GM21723 (cell line): Measurements from ENCODE around the gene TRAK2.
"Not testable (repeated sequence)": the region's sequence is repeated elsewhere in the genome, so short reads cannot be mapped to it uniquely, and the experiment has no call there.

Experiments used
- ATAC-seq: cut with Tn5 transposase; IDR thresholded peaks from one replicate; pipeline ENCODE4 v1.9.1; 2021; ENCODE audit warnings: mild to moderate bottlenecking, moderate library complexity; ENCODE audit not compliant: unreplicated experiment

TRAK2 gene, protein sequence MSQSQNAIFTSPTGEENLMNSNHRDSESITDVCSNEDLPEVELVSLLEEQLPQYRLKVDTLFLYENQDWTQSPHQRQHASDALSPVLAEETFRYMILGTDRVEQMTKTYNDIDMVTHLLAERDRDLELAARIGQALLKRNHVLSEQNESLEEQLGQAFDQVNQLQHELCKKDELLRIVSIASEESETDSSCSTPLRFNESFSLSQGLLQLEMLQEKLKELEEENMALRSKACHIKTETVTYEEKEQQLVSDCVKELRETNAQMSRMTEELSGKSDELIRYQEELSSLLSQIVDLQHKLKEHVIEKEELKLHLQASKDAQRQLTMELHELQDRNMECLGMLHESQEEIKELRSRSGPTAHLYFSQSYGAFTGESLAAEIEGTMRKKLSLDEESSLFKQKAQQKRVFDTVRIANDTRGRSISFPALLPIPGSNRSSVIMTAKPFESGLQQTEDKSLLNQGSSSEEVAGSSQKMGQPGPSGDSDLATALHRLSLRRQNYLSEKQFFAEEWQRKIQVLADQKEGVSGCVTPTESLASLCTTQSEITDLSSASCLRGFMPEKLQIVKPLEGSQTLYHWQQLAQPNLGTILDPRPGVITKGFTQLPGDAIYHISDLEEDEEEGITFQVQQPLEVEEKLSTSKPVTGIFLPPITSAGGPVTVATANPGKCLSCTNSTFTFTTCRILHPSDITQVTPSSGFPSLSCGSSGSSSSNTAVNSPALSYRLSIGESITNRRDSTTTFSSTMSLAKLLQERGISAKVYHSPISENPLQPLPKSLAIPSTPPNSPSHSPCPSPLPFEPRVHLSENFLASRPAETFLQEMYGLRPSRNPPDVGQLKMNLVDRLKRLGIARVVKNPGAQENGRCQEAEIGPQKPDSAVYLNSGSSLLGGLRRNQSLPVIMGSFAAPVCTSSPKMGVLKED

DNA sequence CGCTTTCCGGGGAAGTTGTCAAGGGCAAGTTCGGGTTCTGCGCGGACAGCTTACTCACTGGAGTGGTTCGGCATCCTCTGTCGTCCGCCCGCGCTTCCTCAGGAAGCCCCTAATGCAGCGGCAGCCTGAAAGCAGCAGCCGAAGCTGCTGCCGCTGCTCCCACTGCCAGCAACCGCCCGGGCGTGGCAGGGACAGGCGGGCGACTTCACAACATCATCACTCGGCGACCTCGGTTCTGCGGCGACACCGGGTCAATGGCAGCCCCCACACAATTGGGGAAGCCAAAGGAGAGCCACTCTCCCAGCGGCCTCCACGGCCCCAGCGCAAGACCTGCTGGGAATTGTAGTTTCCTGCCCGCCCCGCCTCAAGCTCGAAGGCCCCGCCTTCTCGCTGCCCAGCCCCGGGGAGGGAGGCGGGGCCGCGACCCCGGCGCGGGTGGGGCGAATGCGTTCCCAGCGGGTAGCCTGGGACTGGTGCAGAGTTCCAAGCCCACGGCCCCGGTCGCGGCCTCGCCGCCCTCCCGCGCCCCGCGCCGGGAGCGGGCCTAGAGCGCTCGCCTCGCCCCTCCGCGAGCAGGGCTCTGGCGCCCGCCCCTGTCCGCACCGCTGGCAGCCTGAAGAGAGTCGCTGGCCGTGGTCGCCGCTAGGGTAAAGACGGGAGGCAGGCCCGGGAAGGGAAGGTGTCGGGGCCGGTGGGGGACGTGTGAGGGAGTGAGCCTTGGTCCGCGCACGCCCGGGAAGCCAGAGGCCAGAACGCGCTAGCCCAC, at the start of gene TRAK2, which contains the start of gene STRADB:
Gene TRAK2, minus strand, starts transcription at position 167 of the 766 bp plus-strand sequence. CDS start 30,951 bp downstream, outside the sequence.
Gene STRADB, plus strand, starts transcription at position 449 of the 766 bp plus-strand sequence. CDS start 3,101 bp downstream, outside the sequence.
- peak; percentile 96 for ATAC-seq

GRCh38 chr2:201500534-201500933, 49.3 kb upstream of the TRAK2 start:
- ATAC-seq = no peak

GRCh38 chr2:201496785-201497184, 45.5 kb upstream of the TRAK2 start:
- ATAC-seq = no peak

- no peak for ATAC-seq
These were observed 39.0 kb upstream of the TRAK2 start for GRCh38 chr2:201490291-201490690.

- ATAC-seq = no peak
These were observed 33.5 kb upstream of the TRAK2 start for GRCh38 chr2:201484805-201485204.

DNA sequence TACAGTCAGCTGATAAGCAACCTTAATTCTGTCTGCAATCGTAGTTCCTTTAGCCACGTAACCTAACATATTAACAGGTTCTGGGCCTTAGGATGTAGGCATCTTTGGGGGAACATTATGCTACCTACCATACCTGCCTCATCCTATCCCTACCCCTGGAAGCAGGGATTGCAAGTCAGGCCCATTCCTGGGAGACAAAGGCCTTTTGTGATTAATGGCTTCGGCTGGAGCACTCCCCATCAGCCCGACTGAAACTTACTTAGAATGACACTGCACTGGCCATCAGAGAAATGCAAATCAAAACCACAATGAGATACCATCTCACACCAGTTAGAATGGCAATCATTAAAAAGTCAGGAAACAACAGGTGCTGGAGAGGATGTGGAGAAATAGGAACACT, 32.5 kb upstream of the TRAK2 start:
- ATAC-seq = not testable (repeated sequence)

- ATAC-seq = no peak
These were observed 32.1 kb upstream of the TRAK2 start for GRCh38 chr2:201483342-201483741.

- ATAC-seq = no peak
These were observed 31.3 kb upstream of the TRAK2 start for GRCh38 chr2:201482543-201482942.

DNA sequence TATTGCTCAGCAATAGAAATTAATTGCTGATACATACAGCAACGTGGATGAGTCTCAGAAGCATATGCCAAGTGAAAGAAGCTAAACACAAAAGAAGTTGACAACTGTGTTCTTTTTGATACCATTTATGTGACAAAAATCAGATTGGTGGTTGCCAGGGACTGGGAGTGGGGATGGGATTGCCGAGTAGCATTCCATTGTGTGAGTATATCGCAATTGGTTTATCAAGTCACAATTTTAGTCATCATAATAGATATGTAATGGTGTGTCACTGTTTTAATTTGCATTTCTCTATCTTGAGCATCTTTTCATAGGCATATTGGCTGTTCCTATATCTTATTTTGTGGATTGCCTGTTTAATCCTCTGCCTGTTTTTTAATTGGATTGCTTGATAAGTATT, 21.2 kb upstream of the TRAK2 start:
- ATAC-seq = no peak

DNA sequence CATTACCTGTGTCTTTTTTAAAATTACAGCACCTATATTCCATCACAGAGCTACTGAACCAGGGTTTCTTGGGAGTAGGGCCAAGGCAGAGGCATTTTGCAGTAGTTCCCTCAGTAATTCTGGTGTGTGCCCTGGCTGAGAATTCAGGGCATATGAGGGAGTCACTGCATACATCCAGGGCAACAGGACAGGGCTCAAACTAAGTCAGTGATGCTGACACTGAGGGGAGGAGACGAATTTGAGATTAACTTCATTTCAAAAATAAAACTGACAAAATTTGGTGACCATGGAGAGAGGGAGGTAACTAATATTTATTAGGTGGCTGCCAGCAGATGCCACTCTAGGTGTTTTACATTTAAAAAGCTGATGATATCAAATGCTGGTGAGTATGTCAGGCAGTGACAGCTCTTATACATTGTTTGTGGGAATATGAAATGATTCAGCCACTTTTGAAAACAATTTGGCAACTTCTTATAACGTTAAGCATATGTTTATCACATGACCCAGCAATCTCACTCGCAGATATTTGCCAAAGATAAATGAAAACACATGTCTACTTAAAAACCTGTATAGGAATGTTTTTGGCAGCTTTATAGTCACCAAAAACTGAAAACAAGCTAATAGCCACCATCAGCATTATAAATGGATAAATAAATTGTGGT, 20.6 kb upstream of the TRAK2 start:
- no peak for ATAC-seq

- ATAC-seq = no peak
These were observed 19.8 kb upstream of the TRAK2 start for GRCh38 chr2:201470821-201471731.

DNA sequence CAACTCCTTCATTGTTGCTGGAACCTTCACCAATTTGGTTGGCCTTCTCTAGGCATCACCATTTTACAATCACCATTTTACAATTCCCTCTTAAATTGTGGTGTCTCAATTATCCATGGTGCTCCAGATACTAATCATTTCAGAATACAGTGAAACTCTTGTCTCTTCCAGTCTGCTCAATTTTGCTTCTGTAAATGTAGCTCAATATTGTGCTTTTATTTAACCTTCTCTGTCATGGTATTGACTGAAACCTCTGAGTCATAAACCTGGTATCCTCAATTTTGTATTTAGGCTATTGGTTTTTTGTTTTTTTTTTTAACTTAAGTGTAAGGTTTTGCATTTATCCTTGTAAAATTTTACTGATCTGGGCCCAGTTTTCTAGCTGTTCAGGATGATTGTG, 16.4 kb upstream of the TRAK2 start:
- no peak for ATAC-seq

DNA sequence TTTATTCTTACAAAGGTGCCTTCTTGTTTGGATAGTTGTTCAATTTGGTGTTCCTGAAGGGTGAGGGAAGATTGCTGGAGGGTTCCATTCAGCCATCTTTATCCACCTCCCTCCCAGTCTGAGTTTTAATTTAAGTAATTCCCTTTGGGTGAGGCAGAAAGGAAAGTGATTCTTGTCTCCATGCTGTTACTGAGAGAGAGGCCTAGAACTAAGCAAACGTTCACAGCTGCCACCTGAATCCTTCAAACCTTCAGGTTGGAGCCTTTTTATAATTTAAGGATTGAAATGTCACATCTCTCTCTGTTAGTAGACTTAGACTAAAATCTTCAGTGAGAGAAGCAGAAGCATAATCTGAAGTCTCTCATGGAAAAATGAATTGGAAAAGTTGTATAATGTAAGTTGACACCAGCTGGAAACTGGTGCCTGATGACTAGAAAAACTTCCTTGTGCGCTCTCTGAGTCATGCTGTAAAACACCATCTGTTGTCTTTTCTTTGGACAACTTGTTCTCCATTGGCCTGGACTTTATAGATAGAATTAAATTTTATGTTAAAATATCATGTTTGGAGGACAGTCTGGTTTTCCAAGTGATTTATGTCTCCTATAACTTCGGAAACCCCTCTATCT, 14.9 kb upstream of the TRAK2 start:
- ATAC-seq = no peak

- ATAC-seq = no peak
These were observed 14.3 kb upstream of the TRAK2 start for GRCh38 chr2:201465524-201465971.

- no peak for ATAC-seq
These were observed 13.3 kb upstream of the TRAK2 start for GRCh38 chr2:201464547-201464946.

DNA sequence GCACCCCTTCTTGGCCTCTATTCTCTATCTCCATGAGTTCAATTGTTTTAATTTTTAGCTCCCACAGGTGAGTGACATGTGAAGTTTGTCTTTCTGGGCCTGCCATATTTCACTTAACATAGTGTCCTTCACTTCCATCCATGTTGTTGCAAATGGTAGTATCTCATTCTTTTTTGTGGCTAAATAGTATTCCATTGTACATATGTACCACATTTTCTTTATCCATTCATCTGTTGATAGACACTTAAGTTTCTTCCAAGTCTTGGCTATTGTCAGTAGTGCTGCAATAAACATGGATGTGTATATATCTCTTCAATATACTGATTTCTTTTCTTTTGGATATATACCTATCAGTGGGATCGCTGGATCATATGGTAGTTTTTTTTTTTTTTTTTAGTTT, 9.3 kb upstream of the TRAK2 start:
- no peak for ATAC-seq

DNA sequence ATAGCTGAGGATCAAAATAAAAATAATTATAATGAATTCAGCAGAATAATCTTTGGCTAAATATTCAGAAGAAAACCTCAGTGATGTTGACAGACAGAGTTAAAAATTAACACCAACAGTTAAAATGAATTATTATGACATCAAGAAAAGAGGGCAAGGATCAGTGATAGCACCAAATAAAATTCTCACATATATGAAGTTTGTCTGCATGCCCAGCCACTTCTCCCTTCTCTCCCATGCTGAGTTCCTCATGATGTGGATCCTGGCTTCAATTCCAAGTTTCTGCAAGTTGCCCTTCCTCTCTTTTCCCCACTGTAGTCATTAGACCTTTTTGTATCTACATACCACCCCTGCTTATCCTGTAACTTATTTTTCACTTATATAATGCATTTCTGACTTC, 7.1 kb upstream of the TRAK2 start:
- ATAC-seq = no peak

DNA sequence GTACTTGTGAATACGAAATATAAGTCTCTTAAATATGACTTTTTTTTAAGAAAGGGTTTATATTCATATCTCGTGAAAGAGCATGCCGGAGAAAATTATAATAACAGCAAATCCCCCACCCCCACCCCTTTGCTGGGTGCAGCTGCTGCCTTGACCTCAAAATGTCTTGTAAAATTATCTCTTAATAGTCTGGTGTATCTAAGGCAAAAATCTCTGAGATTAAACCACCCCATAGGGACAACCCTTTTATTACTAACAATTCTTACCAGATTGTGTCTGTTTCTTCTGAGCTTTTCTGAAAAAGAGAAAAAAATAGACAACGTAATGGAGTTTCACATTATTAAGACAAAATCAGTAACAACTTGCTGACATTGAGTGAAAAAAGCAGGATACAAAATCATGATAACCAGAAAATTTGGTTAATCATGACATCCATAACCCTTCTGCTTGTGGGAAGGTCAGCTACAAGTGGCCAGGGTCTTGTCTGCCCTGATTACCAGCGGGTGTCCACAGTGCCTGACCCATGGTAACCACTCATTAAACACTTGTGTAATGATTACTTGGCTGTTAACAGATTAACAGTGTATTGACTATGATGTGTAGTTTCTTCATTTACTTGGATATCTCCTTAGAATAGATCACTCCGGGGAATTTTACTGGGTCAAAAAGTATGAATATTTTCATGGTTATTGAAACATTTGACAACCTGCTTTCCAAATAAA, 1.8 kb upstream of the TRAK2 start:
- ATAC-seq = no peak
